B cell (primary cell): Measurements from ENCODE around the gene PLEKHN1. TPM values are rescaled to one million over a fixed set of nuclear protein-coding genes. Genes with fewer than 3 reads are reported as not detected.

Source experiments
- ATAC-seq: fragments of 200-7000 bp; cut with Tn5 transposase; one replicate; pipeline ENCODE4 v1.10.0; 2021; ENCODE audit warnings: low read depth, mild to moderate bottlenecking, moderate number of reproducible peaks, moderate library complexity
- CTCF ChIA-PET: fragments of 350-600 bp; sonication (Branson Sonifier 250); formaldehyde crosslinking; loops from one replicate; lab custom pipeline; 2021; ENCODE audit warnings: antibody characterized with exemption, inconsistent platforms; lab: Charles Lee
- POLR2A ChIA-PET: fragments of 350-600 bp; sonication (Branson Sonifier 250); formaldehyde crosslinking; loops from one replicate; lab custom pipeline; 2021; ENCODE audit warnings: antibody characterized with exemption; lab: Charles Lee
- DNase-seq: peaks from one replicate; pipeline ENCODE4 v3.0.0; 2013
- H2AFZ ChIP-seq: 2 replicates; pipeline ENCODE4 v1.6.1; 2012; ENCODE audit warnings: mild to moderate bottlenecking, low read depth, low read length; ENCODE audit not compliant: insufficient read depth, poor library complexity, severe bottlenecking
- H3K27ac ChIP-seq, 2 donors: 1 replicate in 1 of 2; 2 replicates in 1 of 2; pipeline ENCODE4 v1.5.1; 2012 to 2013; ENCODE audit warnings: low read length in 2 of 2, mild to moderate bottlenecking in 2 of 2, moderate library complexity in 1 of 2
- H3K27me3 ChIP-seq, 4 experiments: fragments of 200-600 bp in 1 of 4; sonication (generic) in 1 of 4; replicated peaks in 1 of 4; 1 replicate in 2 of 4; 2 replicates in 2 of 4; pipeline versions ENCODE4 v1.6.1 to v1.7.0; 2013 to 2016; ENCODE audit warnings: low read length in 3 of 4, mild to moderate bottlenecking in 2 of 4, mixed read lengths in 1 of 4, moderate library complexity in 1 of 4; ENCODE audit not compliant: insufficient read depth in 4 of 4, control insufficient read depth in 3 of 4; ENCODE audit errors: control extremely low read depth in 1 of 4
- H3K36me3 ChIP-seq, 2 experiments: replicated peaks in 1 of 2; 1 replicate in 1 of 2; 2 replicates in 1 of 2; pipeline versions ENCODE4 v1.6.1 to v1.7.1; 2013; ENCODE audit warnings: low read length in 1 of 2; ENCODE audit not compliant: insufficient read depth in 2 of 2, control insufficient read depth in 1 of 2; ENCODE audit errors: control extremely low read depth in 1 of 2, extremely low read depth in 1 of 2
- H3K4me1 ChIP-seq, 2 donors: fragments of 200-600 bp in 1 of 2; sonication (generic) in 1 of 2; 1 replicate in 1 of 2; 2 replicates in 1 of 2; pipeline versions ENCODE4 v1.5.1 to v1.6.1; 2013 to 2017; ENCODE audit warnings: low read length in 2 of 2; ENCODE audit not compliant: control insufficient read depth in 2 of 2, insufficient read depth in 2 of 2
- H3K4me2 ChIP-seq: replicated peaks from 2 replicates; pipeline ENCODE3; 2012; ENCODE audit warnings: mild to moderate bottlenecking, low read depth, low read length; ENCODE audit not compliant: poor library complexity, severe bottlenecking
- H3K4me3 ChIP-seq, 5 experiments: fragments of 200-600 bp in 1 of 5; sonication (generic) in 1 of 5; 1 replicate in 3 of 5; 2 replicates in 2 of 5; pipeline versions ENCODE4 v1.5.1 to v1.7.0; 2011 to 2016; ENCODE audit warnings: low read length in 4 of 5, mild to moderate bottlenecking in 4 of 5, low read depth in 2 of 5, control low read depth in 1 of 5, moderate library complexity in 1 of 5; ENCODE audit not compliant: insufficient read depth in 1 of 5; ENCODE audit errors: control extremely low read depth in 1 of 5, extremely low read depth in 1 of 5
- H3K79me2 ChIP-seq: fragments of 200-600 bp; sonication (generic); one replicate; pipeline ENCODE4 v1.6.0; 2016; ENCODE audit warnings: low read length; ENCODE audit not compliant: control insufficient read depth, insufficient read depth
- H3K9ac ChIP-seq: fragments of 200-600 bp; sonication (generic); 2 replicates; pipeline ENCODE4 v1.6.1; 2017; ENCODE audit warnings: mild to moderate bottlenecking, low read length, moderate library complexity
- H3K9me3 ChIP-seq, 3 donors: one replicate each; pipeline versions ENCODE4 v1.6.1 to v1.7.1; 2013; ENCODE audit warnings: low read length in 2 of 3; ENCODE audit not compliant: control insufficient read depth in 2 of 3, insufficient read depth in 1 of 3; ENCODE audit errors: control extremely low read depth in 1 of 3
- H4K20me1 ChIP-seq: 2 replicates; pipeline ENCODE4 v1.6.0; 2012; ENCODE audit warnings: mild to moderate bottlenecking, low read length; ENCODE audit not compliant: insufficient read depth, control insufficient read depth, poor library complexity, severe bottlenecking
- H3K27ac Mint-ChIP-seq: one replicate; pipeline ENCODE4 v1.8.0; 2021; ENCODE audit warnings: mixed read lengths
- H3K27me3 Mint-ChIP-seq: one replicate; pipeline ENCODE4 v1.8.0; 2021; ENCODE audit warnings: mixed read lengths
- H3K4me1 Mint-ChIP-seq: one replicate; pipeline ENCODE4 v1.8.0; 2021; ENCODE audit warnings: mixed read lengths
- H3K4me3 Mint-ChIP-seq: one replicate; pipeline ENCODE4 v1.8.0; 2021; ENCODE audit warnings: mixed read lengths
- H3K9me3 Mint-ChIP-seq: one replicate; pipeline ENCODE4 v1.8.0; 2022; ENCODE audit warnings: mixed read lengths; ENCODE audit not compliant: insufficient read depth
- EZH2 ChIP-seq: IDR thresholded peaks from 2 replicates; pipeline ENCODE4 v1.6.1; 2012; ENCODE audit warnings: borderline replicate concordance, low read depth, mild to moderate bottlenecking, moderate library complexity, low read length; ENCODE audit not compliant: insufficient read depth, poor library complexity, severe bottlenecking
- WGBS: methylation state at CpG from one replicate; pipeline ENCODE4 v1.1.5; 2013; ENCODE audit warnings: missing lambda C conversion rate; ENCODE audit not compliant: insufficient coverage; 5-methylcytosine and 5-hydroxymethylcytosine counted together
- intact Hi-C: fragments of 100-400 bp; cut with micrococcal nuclease; formaldehyde crosslinking; loops from one replicate; pipeline ENCODE4 v1.10.0; 2022
- polyA minus RNA-seq: library from RNA; depleted of rRNA, polyadenylated mRNA; stranded (reverse); fragments of >200 nt; gene quantifications from 2 replicates; pipeline ENCODE4 v1.2.3, GENCODE V29; 2012
- polyA plus RNA-seq: library from polyadenylated mRNA; depleted of rRNA; stranded (reverse); fragments of >200 nt; gene quantifications from 2 replicates; pipeline ENCODE4 v1.2.3, GENCODE V29; 2012
- total RNA-seq, 2 donors: library from RNA; stranded (reverse); fragments of 120-200 nt in 1 of 2; gene quantifications; 1 replicate in 1 of 2; 2 replicates in 1 of 2; pipeline versions ENCODE4 v1.2.3 to v1.2.4, GENCODE V29; 2013 to 2022
- TF ChIP-seq, protein P1 (sequence below): fragments of 200-600 bp; IDR thresholded peaks from one replicate; pipeline ENCODE4 v1.8.0; 2022; ENCODE audit warnings: antibody characterized with exemption, mild to moderate bottlenecking

PLEKHN1 gene, protein sequence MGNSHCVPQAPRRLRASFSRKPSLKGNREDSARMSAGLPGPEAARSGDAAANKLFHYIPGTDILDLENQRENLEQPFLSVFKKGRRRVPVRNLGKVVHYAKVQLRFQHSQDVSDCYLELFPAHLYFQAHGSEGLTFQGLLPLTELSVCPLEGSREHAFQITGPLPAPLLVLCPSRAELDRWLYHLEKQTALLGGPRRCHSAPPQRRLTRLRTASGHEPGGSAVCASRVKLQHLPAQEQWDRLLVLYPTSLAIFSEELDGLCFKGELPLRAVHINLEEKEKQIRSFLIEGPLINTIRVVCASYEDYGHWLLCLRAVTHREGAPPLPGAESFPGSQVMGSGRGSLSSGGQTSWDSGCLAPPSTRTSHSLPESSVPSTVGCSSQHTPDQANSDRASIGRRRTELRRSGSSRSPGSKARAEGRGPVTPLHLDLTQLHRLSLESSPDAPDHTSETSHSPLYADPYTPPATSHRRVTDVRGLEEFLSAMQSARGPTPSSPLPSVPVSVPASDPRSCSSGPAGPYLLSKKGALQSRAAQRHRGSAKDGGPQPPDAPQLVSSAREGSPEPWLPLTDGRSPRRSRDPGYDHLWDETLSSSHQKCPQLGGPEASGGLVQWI
- total RNA-seq (0.63 and 1.1 TPM in 2 replicates), polyA plus RNA-seq (0.36 and 0.37 TPM in 2 replicates), polyA minus RNA-seq (0.78 and 1.5 TPM in 2 replicates)
- total RNA-seq (2013), result 0.05 TPM

DNA sequence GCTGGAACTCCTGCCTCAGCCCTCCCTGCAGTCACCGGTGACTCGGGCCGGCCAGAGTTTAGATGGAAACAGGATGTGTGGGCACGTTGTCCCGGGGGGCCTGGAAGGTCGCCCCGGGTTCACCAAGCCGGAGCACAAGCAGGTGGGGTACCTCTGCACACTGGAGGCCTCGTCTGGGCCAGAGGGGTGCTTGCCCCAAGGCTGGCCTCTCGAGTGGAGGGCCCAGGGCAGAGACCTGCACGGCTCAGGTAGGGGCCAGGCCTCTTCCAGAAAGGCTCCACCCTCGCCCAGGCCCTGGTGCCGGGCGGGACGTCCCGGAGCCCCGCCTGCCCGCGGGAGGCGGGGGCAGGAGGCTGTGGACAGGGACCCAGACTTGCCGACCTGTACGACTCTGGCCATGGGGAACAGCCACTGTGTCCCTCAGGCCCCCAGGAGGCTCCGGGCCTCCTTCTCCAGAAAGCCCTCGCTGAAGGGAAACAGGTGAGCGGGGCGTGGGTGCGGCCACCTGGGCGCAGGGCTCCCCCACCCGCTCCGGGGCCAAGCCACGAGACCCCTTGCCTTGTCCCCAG, at the start of gene PLEKHN1:
PLEKHN1 (plus strand) TSS at position 348 of the 569 bp plus-strand sequence; CDS start at position 398, 50 bp downstream.
- H4K20me1 ChIP-seq, result no peaks in the 10 kb centered on the region
- H3K27me3 ChIP-seq, result peaks cover 0 to 33% (median 9%) of the 10 kb centered on the region in 4 experiments
- DNase-seq (no peak), ATAC-seq (peak; percentile 59)
- no peak within 1 kb of the TSS for H3K27ac ChIP-seq
- intact Hi-C loops, result no loop called here
- peaks cover 13 to 19% of the 10 kb centered on the region in 2 donors for H3K4me1 ChIP-seq
- Mint-ChIP-seq H3K9me3 (no peaks in the 10 kb centered on the region), H3K4me1 (peaks cover 6% of the 10 kb centered on the region), H3K27me3 (peaks cover 13% of the 10 kb centered on the region), H3K4me3 (peak within 1 kb of the TSS; percentile 93), H3K27ac (no peak within 1 kb of the TSS)
- peak within 1 kb of the TSS; percentile 99 for H3K4me2 ChIP-seq
- no peaks in the 10 kb centered on the region for H3K79me2 ChIP-seq
- H3K9ac ChIP-seq, result peak within 1 kb of the TSS; percentile 77
- no peaks in the 10 kb centered on the region for H3K9me3 ChIP-seq
- CTCF ChIA-PET, result interaction anchor here (1.0 to 1.9 kb wide), 3 partner anchors 10 to 97 kb away, joined by 3 to 9 read pairs (median 4); no protein-coding TSS in a partner anchor
- TF ChIP-seq EZH2, result no peak
- TF ChIP-seq, protein P1, sequence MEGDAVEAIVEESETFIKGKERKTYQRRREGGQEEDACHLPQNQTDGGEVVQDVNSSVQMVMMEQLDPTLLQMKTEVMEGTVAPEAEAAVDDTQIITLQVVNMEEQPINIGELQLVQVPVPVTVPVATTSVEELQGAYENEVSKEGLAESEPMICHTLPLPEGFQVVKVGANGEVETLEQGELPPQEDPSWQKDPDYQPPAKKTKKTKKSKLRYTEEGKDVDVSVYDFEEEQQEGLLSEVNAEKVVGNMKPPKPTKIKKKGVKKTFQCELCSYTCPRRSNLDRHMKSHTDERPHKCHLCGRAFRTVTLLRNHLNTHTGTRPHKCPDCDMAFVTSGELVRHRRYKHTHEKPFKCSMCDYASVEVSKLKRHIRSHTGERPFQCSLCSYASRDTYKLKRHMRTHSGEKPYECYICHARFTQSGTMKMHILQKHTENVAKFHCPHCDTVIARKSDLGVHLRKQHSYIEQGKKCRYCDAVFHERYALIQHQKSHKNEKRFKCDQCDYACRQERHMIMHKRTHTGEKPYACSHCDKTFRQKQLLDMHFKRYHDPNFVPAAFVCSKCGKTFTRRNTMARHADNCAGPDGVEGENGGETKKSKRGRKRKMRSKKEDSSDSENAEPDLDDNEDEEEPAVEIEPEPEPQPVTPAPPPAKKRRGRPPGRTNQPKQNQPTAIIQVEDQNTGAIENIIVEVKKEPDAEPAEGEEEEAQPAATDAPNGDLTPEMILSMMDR, result no peak
- peak within 1 kb of the TSS; percentile 2 to 72 (median 64) for H3K4me3 ChIP-seq
- H3K36me3 ChIP-seq, result no peaks in the 10 kb centered on the region
- POLR2A ChIA-PET, result interaction anchor here (0.7 kb wide), 1 partner anchor 68 kb away, joined by 4 read pairs; no protein-coding TSS in a partner anchor
- H2AFZ ChIP-seq, result peak within 1 kb of the TSS; percentile 94
- WGBS, result 5% methylated on average over 30 of the region's 31 CpGs
